Astrocyte (in vitro differentiated cells and primary cell): Measurements from ENCODE around the gene ICOS.

Experiments used
- EZH2 ChIP-seq: IDR thresholded peaks from 2 replicates; pipeline ENCODE4 v1.6.1; 2012; ENCODE audit warnings: mild to moderate bottlenecking, low read length, inconsistent platforms; ENCODE audit not compliant: insufficient read depth
- TF ChIP-seq, protein P1 (sequence below): IDR thresholded peaks from 2 replicates; pipeline ENCODE4 v1.5.1; 2011; ENCODE audit warnings: low read depth, mild to moderate bottlenecking, inconsistent platforms, low read length, moderate library complexity; ENCODE audit not compliant: insufficient read depth

DNA sequence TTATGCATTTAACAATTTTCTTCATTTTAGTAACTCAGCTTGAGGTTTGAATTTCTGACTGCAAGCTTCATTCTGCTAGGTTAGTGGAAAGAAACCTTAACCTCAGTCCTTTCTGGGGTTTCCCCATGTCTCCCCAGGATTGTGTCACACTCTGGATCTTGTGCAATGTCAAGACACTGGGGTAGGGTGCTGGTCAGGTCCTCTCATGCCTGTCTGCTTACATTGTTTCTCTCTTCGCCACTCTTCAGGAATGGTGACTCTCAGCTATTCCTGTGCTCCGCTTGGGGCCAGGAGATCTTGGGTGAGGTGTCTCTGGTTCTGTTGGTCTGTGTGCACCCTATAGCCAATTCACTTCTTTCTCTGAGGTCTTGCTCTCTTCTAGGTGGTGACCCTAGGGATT, 45.1 kb upstream of the ICOS start:
- TF ChIP-seq, protein P1, sequence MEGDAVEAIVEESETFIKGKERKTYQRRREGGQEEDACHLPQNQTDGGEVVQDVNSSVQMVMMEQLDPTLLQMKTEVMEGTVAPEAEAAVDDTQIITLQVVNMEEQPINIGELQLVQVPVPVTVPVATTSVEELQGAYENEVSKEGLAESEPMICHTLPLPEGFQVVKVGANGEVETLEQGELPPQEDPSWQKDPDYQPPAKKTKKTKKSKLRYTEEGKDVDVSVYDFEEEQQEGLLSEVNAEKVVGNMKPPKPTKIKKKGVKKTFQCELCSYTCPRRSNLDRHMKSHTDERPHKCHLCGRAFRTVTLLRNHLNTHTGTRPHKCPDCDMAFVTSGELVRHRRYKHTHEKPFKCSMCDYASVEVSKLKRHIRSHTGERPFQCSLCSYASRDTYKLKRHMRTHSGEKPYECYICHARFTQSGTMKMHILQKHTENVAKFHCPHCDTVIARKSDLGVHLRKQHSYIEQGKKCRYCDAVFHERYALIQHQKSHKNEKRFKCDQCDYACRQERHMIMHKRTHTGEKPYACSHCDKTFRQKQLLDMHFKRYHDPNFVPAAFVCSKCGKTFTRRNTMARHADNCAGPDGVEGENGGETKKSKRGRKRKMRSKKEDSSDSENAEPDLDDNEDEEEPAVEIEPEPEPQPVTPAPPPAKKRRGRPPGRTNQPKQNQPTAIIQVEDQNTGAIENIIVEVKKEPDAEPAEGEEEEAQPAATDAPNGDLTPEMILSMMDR = no peak
- no peak for TF ChIP-seq EZH2
